HepG2 (cell line): ENCODE data around the gene PPM1G. TPM values are rescaled to one million over a fixed set of nuclear protein-coding genes. Genes with fewer than 3 reads are reported as not detected.

Experiments
- ATF2 ChIP-seq: sonication (generic); formaldehyde crosslinking; IDR thresholded peaks from 2 replicates; pipeline ENCODE4 v1.4.0; 2020; ENCODE audit warnings: missing genetic modification reagents
- BCLAF1 ChIP-seq: fragments of 450-650 bp; IDR thresholded peaks from 2 replicates; pipeline ENCODE4 v1.6.1; 2017; ENCODE audit warnings: mild to moderate bottlenecking
- BRCA1 ChIP-seq: sonication (generic); formaldehyde crosslinking; IDR thresholded peaks from 2 replicates; pipeline ENCODE4 v1.4.0; 2020; ENCODE audit warnings: missing genetic modification reagents
- CBX5 ChIP-seq: sonication (generic); formaldehyde crosslinking; IDR thresholded peaks from 2 replicates; pipeline ENCODE4 v1.4.0; 2020; ENCODE audit warnings: missing genetic modification reagents, borderline replicate concordance
- GFI1 ChIP-seq: sonication (generic); formaldehyde crosslinking; IDR thresholded peaks from 2 replicates; pipeline ENCODE4 v1.5.0; 2020; ENCODE audit warnings: missing genetic modification reagents, mild to moderate bottlenecking, borderline replicate concordance
- HMGXB4 ChIP-seq, 2 experiments: sonication (generic) in 1 of 2; formaldehyde crosslinking in 1 of 2; IDR thresholded peaks; 2 replicates each; pipeline versions ENCODE4 v1.4.0 to v1.6.1; 2018 to 2020; ENCODE audit warnings: missing genetic modification reagents in 2 of 2, borderline replicate concordance in 1 of 2, low read depth in 1 of 2, mild to moderate bottlenecking in 1 of 2, missing biosample characterization in 1 of 2
- KLF15 ChIP-seq: sonication (generic); formaldehyde crosslinking; IDR thresholded peaks from 2 replicates; pipeline ENCODE4 v1.8.1; 2023; ENCODE audit warnings: borderline replicate concordance, mild to moderate bottlenecking, inconsistent platforms, missing genetic modification reagents, mixed read lengths
- NFE2 ChIP-seq: sonication (generic); formaldehyde crosslinking; IDR thresholded peaks from 2 replicates; pipeline ENCODE4 v1.4.0; 2020; ENCODE audit warnings: missing genetic modification reagents
- RORA ChIP-seq: sonication (generic); formaldehyde crosslinking; IDR thresholded peaks from 2 replicates; pipeline ENCODE4 v1.5.0; 2020; ENCODE audit warnings: mild to moderate bottlenecking, missing genetic modification reagents, moderate library complexity
- ZNF562 ChIP-seq: sonication (generic); formaldehyde crosslinking; IDR thresholded peaks from 2 replicates; pipeline ENCODE4 v1.8.0; 2022; ENCODE audit warnings: missing genetic modification reagents, borderline replicate concordance
- ZNF576 ChIP-seq: sonication (generic); formaldehyde crosslinking; IDR thresholded peaks from 2 replicates; pipeline ENCODE4 v1.4.0; 2020; ENCODE audit warnings: mild to moderate bottlenecking, missing genetic modification reagents
- ZNF660 ChIP-seq: sonication (generic); formaldehyde crosslinking; IDR thresholded peaks from 2 replicates; pipeline ENCODE4 v1.5.1; 2020; ENCODE audit warnings: mild to moderate bottlenecking, low read depth, missing genetic modification reagents, borderline replicate concordance
- polyA plus RNA-seq, 8 experiments: library from polyadenylated mRNA; depleted of rRNA in 3 of 8; stranded (reverse) in 7 of 8; unstranded in 1 of 8; fragments of >200 nt; fragmentation: Illumina TruSeq in 4 of 8; extraction: Trizol in 4 of 8; gene quantifications; 2 replicates each; pipeline versions ENCODE4 v1.2.1 to v1.2.3, GENCODE V29; 2011 to 2016; ENCODE audit warnings: low read depth in 4 of 8, missing spikeins in 1 of 8, mixed read lengths in 1 of 8; ENCODE audit not compliant: insufficient read depth in 1 of 8
- total RNA-seq, 5 experiments: library from RNA; depleted of rRNA; stranded (reverse); fragments of >200 nt; fragmentation: Illumina TruSeq; extraction: Trizol; gene quantifications; 2 replicates each; pipeline ENCODE4 v1.2.3, GENCODE V29; 2016; ENCODE audit warnings: low read depth in 1 of 5
- TF ChIP-seq, protein P1 (sequence below): sonication (generic); formaldehyde crosslinking; IDR thresholded peaks from 2 replicates; pipeline ENCODE4 v1.4.0; 2020; ENCODE audit warnings: missing genetic modification reagents, mild to moderate bottlenecking, borderline replicate concordance
- TF ChIP-seq, protein P2 (sequence below): sonication (generic); formaldehyde crosslinking; IDR thresholded peaks from 2 replicates; pipeline ENCODE4 v1.4.0; 2020; ENCODE audit warnings: missing genetic modification reagents

The PPM1G gene
- total and polyA plus RNA-seq, 2 of the 13 experiments (the other 11 are each of a cell fraction or from before 2014, with no cell fraction given): 58.2 to 213 TPM

- no peak for TF ChIP-seq BCLAF1
- TF ChIP-seq ZNF576 (CRISPR knock-in tag): no peak
- TF ChIP-seq ZNF562 (CRISPR knock-in tag): no peak
- TF ChIP-seq, protein P1, sequence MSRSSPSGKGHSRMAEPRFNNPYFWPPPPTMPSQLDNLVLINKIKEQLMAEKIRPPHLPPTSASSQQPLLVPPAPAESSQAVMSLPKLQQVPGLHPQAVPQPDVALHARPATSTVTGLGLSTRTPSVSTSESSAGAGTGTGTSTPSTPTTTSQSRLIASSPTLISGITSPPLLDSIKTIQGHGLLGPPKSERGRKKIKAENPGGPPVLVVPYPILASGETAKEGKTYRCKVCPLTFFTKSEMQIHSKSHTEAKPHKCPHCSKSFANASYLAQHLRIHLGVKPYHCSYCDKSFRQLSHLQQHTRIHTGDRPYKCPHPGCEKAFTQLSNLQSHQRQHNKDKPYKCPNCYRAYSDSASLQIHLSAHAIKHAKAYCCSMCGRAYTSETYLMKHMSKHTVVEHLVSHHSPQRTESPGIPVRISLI (CRISPR knock-in tag): 0 out of 2 replicates have a peak, but pooled peaks have one; percentile 37
- TF ChIP-seq, protein P2, sequence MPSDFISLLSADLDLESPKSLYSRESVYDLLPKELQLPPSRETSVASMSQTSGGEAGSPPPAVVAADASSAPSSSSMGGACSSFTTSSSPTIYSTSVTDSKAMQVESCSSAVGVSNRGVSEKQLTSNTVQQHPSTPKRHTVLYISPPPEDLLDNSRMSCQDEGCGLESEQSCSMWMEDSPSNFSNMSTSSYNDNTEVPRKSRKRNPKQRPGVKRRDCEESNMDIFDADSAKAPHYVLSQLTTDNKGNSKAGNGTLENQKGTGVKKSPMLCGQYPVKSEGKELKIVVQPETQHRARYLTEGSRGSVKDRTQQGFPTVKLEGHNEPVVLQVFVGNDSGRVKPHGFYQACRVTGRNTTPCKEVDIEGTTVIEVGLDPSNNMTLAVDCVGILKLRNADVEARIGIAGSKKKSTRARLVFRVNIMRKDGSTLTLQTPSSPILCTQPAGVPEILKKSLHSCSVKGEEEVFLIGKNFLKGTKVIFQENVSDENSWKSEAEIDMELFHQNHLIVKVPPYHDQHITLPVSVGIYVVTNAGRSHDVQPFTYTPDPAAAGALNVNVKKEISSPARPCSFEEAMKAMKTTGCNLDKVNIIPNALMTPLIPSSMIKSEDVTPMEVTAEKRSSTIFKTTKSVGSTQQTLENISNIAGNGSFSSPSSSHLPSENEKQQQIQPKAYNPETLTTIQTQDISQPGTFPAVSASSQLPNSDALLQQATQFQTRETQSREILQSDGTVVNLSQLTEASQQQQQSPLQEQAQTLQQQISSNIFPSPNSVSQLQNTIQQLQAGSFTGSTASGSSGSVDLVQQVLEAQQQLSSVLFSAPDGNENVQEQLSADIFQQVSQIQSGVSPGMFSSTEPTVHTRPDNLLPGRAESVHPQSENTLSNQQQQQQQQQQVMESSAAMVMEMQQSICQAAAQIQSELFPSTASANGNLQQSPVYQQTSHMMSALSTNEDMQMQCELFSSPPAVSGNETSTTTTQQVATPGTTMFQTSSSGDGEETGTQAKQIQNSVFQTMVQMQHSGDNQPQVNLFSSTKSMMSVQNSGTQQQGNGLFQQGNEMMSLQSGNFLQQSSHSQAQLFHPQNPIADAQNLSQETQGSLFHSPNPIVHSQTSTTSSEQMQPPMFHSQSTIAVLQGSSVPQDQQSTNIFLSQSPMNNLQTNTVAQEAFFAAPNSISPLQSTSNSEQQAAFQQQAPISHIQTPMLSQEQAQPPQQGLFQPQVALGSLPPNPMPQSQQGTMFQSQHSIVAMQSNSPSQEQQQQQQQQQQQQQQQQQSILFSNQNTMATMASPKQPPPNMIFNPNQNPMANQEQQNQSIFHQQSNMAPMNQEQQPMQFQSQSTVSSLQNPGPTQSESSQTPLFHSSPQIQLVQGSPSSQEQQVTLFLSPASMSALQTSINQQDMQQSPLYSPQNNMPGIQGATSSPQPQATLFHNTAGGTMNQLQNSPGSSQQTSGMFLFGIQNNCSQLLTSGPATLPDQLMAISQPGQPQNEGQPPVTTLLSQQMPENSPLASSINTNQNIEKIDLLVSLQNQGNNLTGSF (CRISPR knock-in tag): no peak
- no peak for TF ChIP-seq GFI1
- TF ChIP-seq KLF15 (CRISPR knock-in tag): no peak
- no peak for TF ChIP-seq NFE2 (CRISPR knock-in tag)
- TF ChIP-seq HMGXB4 (CRISPR knock-in tag; IDR thresholded peaks at IDR 0.05; ENCODE audit: borderline replicate concordance in 1 of 2, low read depth in 1 of 2): peak; percentile 29 to 35; a peak in 1 of 4 replicates
- TF ChIP-seq BRCA1 (CRISPR knock-in tag): no peak
- TF ChIP-seq ZNF660: no peak
- TF ChIP-seq CBX5 (CRISPR knock-in tag): no peak
- no peak for TF ChIP-seq RORA (CRISPR knock-in tag)
- TF ChIP-seq ATF2 (CRISPR knock-in tag): peak; percentile 20; the same call in 1 of the 2 replicates
Observed at GRCh38 chr2:27353762-27354596, 55.4 kb downstream of the PPM1G start (continued).
